C4-2B (cell line): ENCODE results near the gene PTPRF.

Experiments
- CTCF ChIP-seq: fragments of 450-650 bp; conservative IDR thresholded peaks from 2 replicates; pipeline ENCODE4 v1.5.1; 2017; ENCODE audit warnings: mild to moderate bottlenecking
- ZFX ChIP-seq: fragments of 450-650 bp; IDR thresholded peaks from 2 replicates; pipeline ENCODE4 v1.6.1; 2017

- TF ChIP-seq CTCF (no peak), ZFX (no peak)
These were observed 74.5 kb downstream of the PTPRF start for GRCh38 chr1:43605157-43605556.
